HG03439 (cell line): ENCODE results near the gene DRD3.

Experiments used
- ATAC-seq: cut with Tn5 transposase; IDR thresholded peaks from one replicate; pipeline ENCODE4 v1.9.1; 2021; ENCODE audit warnings: mild to moderate bottlenecking, moderate library complexity; ENCODE audit not compliant: unreplicated experiment

The DRD3 gene

GRCh38 chr3:114186501-114186900, 7.6 kb upstream of the DRD3 start:
- no peak for ATAC-seq

GRCh38 chr3:114179575-114179974, 723 bp upstream of the DRD3 start:
- no peak for ATAC-seq

- no peak for ATAC-seq
These were observed 2.0 kb downstream of the DRD3 start for GRCh38 chr3:114176890-114177289.

- ATAC-seq = no peak
These were observed 2.4 kb downstream of the DRD3 start for GRCh38 chr3:114176487-114176886.

GRCh38 chr3:114175204-114175987, 3.5 kb downstream of the DRD3 start:
- ATAC-seq = no peak

GRCh38 chr3:114171677-114172076, 7.2 kb downstream of the DRD3 start:
- no peak for ATAC-seq

- ATAC-seq = no peak
These were observed 10.7 kb downstream of the DRD3 start for GRCh38 chr3:114168150-114168549.

GRCh38 chr3:114157321-114157720, 21.5 kb downstream of the DRD3 start:
- no peak for ATAC-seq

GRCh38 chr3:114155370-114155821, 23.5 kb downstream of the DRD3 start:
- ATAC-seq = no peak

GRCh38 chr3:114154321-114154821, 24.5 kb downstream of the DRD3 start:
- no peak for ATAC-seq

GRCh38 chr3:114152519-114153151, 26.2 kb downstream of the DRD3 start:
- ATAC-seq = peak; percentile 94

GRCh38 chr3:114151091-114151490, 27.8 kb downstream of the DRD3 start:
- ATAC-seq = no peak

- ATAC-seq = no peak
These were observed 31.6 kb downstream of the DRD3 start for GRCh38 chr3:114147251-114147650.

GRCh38 chr3:114144909-114145688, 33.8 kb downstream of the DRD3 start:
- ATAC-seq = no peak

GRCh38 chr3:114143817-114144216, 35.0 kb downstream of the DRD3 start:
- ATAC-seq = no peak

- ATAC-seq = no peak
These were observed 39.0 kb downstream of the DRD3 start for GRCh38 chr3:114139836-114140235.

- ATAC-seq = no peak
These were observed 44.9 kb downstream of the DRD3 start for GRCh38 chr3:114133947-114134346.

- ATAC-seq = no peak
These were observed 46.4 kb downstream of the DRD3 start for GRCh38 chr3:114132500-114132899.

- ATAC-seq = no peak
These were observed 50.0 kb downstream of the DRD3 start for GRCh38 chr3:114128826-114129225.

- no peak for ATAC-seq
These were observed 50.6 kb downstream of the DRD3 start for GRCh38 chr3:114128231-114128630.

GRCh38 chr3:114127517-114127916, 51.3 kb downstream of the DRD3 start:
- ATAC-seq = no peak
